ENCODE measurements around the gene GPR135. TPM values are rescaled to one million over a fixed set of nuclear protein-coding genes. Genes with fewer than 3 reads are reported as not detected.
"Not testable (repeated sequence)": the region's sequence is repeated elsewhere in the genome, so short reads cannot be mapped to it uniquely, and the experiment has no call there.

GPR135 gene
- total RNA-seq, 1 donor from 2014 or later: 0.91 TPM

DNA sequence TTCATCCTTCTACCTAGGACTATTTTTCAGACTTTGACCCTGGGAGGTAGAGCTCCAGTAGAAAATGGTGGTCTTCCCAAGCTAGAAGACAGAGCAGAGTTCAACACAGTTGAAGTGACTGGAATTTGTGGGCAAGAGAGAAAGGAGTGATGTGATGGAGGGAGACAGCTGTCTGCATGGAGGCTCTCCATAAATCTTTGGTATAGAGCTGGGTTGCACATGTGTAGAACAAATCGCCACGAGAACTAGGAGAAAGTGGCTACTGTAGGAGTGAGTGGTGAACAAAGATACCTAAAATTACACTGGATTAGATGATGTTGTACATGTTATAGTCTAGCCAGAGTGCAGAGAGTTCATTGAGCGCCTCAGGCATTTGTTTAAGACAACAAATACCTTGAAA is 14.5 kb downstream of the GPR135 start:
- Mint-ChIP-seq H3K4me1 (ENCODE audit: low read depth, unreplicated experiment) (no peaks in the 10 kb centered on the region), H3K27ac (ENCODE audit: unreplicated experiment) (no peak overlapping the region), H3K9me3 (ENCODE audit: unreplicated experiment) (no peaks in the 10 kb centered on the region)

GRCh38 chr14:59448673-59449072 is 16.5 kb downstream of the GPR135 start:
- H3K27me3 Mint-ChIP-seq (ENCODE audit: unreplicated experiment): not testable (repeated sequence)

More for the DNA sequence above, 14.5 kb downstream of the GPR135 start:
- no peaks in the 10 kb centered on the region for H3K27me3 Mint-ChIP-seq (ENCODE audit: unreplicated experiment)
- DNase-seq: no peak
- no peak overlapping the region for H3K4me3 Mint-ChIP-seq (ENCODE audit: unreplicated experiment)
- TF ChIP-seq CTCF (IDR thresholded peaks at IDR 0.05; ENCODE audit: partially characterized antibody, unreplicated experiment): no peak
- H3K36me3 Mint-ChIP-seq (ENCODE audit: unreplicated experiment): no peaks in the 10 kb centered on the region

GRCh38 chr14:59439256-59439965 is 25.8 kb downstream of the GPR135 start:
- Mint-ChIP-seq H3K9me3 (ENCODE audit: unreplicated experiment) (no peaks in the 10 kb centered on the region), H3K36me3 (ENCODE audit: unreplicated experiment) (no peaks in the 10 kb centered on the region), H3K4me1 (ENCODE audit: low read depth, unreplicated experiment) (no peaks in the 10 kb centered on the region)

More at GRCh38 chr14:59448673-59449072, 16.5 kb downstream of the GPR135 start:
- H3K9me3 Mint-ChIP-seq (ENCODE audit: unreplicated experiment); H3K36me3 Mint-ChIP-seq (ENCODE audit: unreplicated experiment); H3K27ac Mint-ChIP-seq (ENCODE audit: unreplicated experiment); H3K4me3 Mint-ChIP-seq (ENCODE audit: unreplicated experiment); DNase-seq; H3K4me1 Mint-ChIP-seq (ENCODE audit: low read depth, unreplicated experiment): not testable (repeated sequence)

GRCh38 chr14:59438195-59438647 is 27.0 kb downstream of the GPR135 start:
- Mint-ChIP-seq H3K36me3 (ENCODE audit: unreplicated experiment) (no peaks in the 10 kb centered on the region), H3K27ac (ENCODE audit: unreplicated experiment) (no peak overlapping the region), H3K4me3 (ENCODE audit: unreplicated experiment) (no peak overlapping the region), H3K4me1 (ENCODE audit: low read depth, unreplicated experiment) (no peaks in the 10 kb centered on the region), H3K27me3 (ENCODE audit: unreplicated experiment) (no peaks in the 10 kb centered on the region), H3K9me3 (ENCODE audit: unreplicated experiment) (no peaks in the 10 kb centered on the region)
- no peak for DNase-seq
- no peak for TF ChIP-seq CTCF (IDR thresholded peaks at IDR 0.05; ENCODE audit: partially characterized antibody, unreplicated experiment)

More at GRCh38 chr14:59439256-59439965, 25.8 kb downstream of the GPR135 start:
- Mint-ChIP-seq H3K27ac (ENCODE audit: unreplicated experiment) (no peak overlapping the region), H3K27me3 (ENCODE audit: unreplicated experiment) (no peaks in the 10 kb centered on the region), H3K4me3 (ENCODE audit: unreplicated experiment) (no peak overlapping the region)
- TF ChIP-seq CTCF (IDR thresholded peaks at IDR 0.05; ENCODE audit: partially characterized antibody, unreplicated experiment): no peak
- DNase-seq: no peak

DNA sequence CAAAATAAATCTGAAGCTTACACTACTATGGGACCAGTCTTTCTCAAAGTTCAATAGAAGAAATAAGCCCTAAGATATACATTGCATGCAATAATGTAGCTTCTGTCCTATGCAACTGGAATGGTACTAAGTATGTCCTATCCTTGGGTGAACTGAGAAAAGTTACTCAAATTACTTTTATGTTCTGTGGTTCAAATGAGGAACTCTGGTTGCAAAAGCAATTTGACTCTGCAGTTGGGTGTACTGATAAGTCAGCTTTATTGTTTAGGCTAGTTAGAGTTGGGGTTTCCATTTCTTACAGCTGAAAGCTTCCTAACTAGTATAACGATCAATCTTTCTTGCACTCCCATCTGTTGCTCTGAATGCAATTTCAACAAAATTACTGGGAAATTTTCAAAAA is 29.2 kb downstream of the GPR135 start:
- H3K4me1 Mint-ChIP-seq (ENCODE audit: low read depth, unreplicated experiment): no peaks in the 10 kb centered on the region
- H3K36me3 Mint-ChIP-seq (ENCODE audit: unreplicated experiment): no peaks in the 10 kb centered on the region
- H3K27ac Mint-ChIP-seq (ENCODE audit: unreplicated experiment): no peak overlapping the region
- no peak for TF ChIP-seq CTCF (IDR thresholded peaks at IDR 0.05; ENCODE audit: partially characterized antibody, unreplicated experiment)
- H3K4me3 Mint-ChIP-seq (ENCODE audit: unreplicated experiment): no peak overlapping the region
- no peak for DNase-seq
- H3K27me3 Mint-ChIP-seq (ENCODE audit: unreplicated experiment): no peaks in the 10 kb centered on the region
- no peaks in the 10 kb centered on the region for H3K9me3 Mint-ChIP-seq (ENCODE audit: unreplicated experiment)
